Fibroblast of mammary gland (primary cell): ENCODE data around the gene LSR.

Source experiments
- DNase-seq: peaks from one replicate; pipeline ENCODE4 v3.0.0-alpha.2; 2010; ENCODE audit warnings: low read depth
- H3K4me3 ChIP-seq: 2 replicates; pipeline ENCODE4 v1.5.1; 2011; ENCODE audit warnings: low read depth, mild to moderate bottlenecking, low read length, moderate library complexity; ENCODE audit not compliant: control insufficient read depth
- CTCF ChIP-seq: conservative IDR thresholded peaks from 2 replicates; pipeline ENCODE4 v1.5.1; 2011; ENCODE audit warnings: low read depth, low read length, inconsistent platforms; ENCODE audit not compliant: control insufficient read depth, insufficient read depth

The LSR gene

GRCh38 chr19:35206379-35206778, 42.4 kb upstream of the LSR start:
- no peak for DNase-seq
- no peak overlapping the region for H3K4me3 ChIP-seq
- TF ChIP-seq CTCF, result no peak

- no peak overlapping the region for H3K4me3 ChIP-seq
- DNase-seq, result no peak
- TF ChIP-seq CTCF, result no peak
These were observed 41.9 kb upstream of the LSR start for GRCh38 chr19:35206855-35207254.

GRCh38 chr19:35207391-35207871, 41.4 kb upstream of the LSR start:
- DNase-seq, result no peak
- TF ChIP-seq CTCF, result no peak

GRCh38 chr19:35208121-35208520, 40.7 kb upstream of the LSR start:
- H3K4me3 ChIP-seq, result no peak overlapping the region
- no peak for TF ChIP-seq CTCF
- DNase-seq, result no peak

More at GRCh38 chr19:35207391-35207871, 41.4 kb upstream of the LSR start:
- H3K4me3 ChIP-seq, result no peak overlapping the region

GRCh38 chr19:35209646-35210045, 39.2 kb upstream of the LSR start:
- no peak for DNase-seq
- no peak for TF ChIP-seq CTCF
- H3K4me3 ChIP-seq, result no peak overlapping the region

GRCh38 chr19:35211545-35212230, 37.1 kb upstream of the LSR start:
- H3K4me3 ChIP-seq, result no peak overlapping the region
- TF ChIP-seq CTCF, result no peak
- no peak for DNase-seq
